NAMALWA (cell line): ENCODE results near the gene OGDH.
"Not testable (repeated sequence)": the region's sequence is repeated elsewhere in the genome, so short reads cannot be mapped to it uniquely, and the experiment has no call there.

Experiments
- DNase-seq: peaks from one replicate; pipeline ENCODE4 v3.0.0-alpha.2; 2015; ENCODE audit warnings: low spot score

OGDH gene

GRCh38 chr7:44580945-44581878 is 25.2 kb upstream of the OGDH start:
- peak; percentile 63 for DNase-seq

GRCh38 chr7:44581879-44582603 is 24.4 kb upstream of the OGDH start, which contains the start of gene TMED4:
TSS of gene TMED4 (minus strand) at chr7:44582231. CDS start at chr7:44582206, 25 bp downstream.
- DNase-seq: peak; percentile 100

GRCh38 chr7:44583146-44583865 is 23.1 kb upstream of the OGDH start:
- no peak for DNase-seq

- DNase-seq: peak; percentile 91
Measured at GRCh38 chr7:44587843-44588711, 18.4 kb upstream of the OGDH start.

- no peak for DNase-seq
Measured at GRCh38 chr7:44590910-44591309, 15.5 kb upstream of the OGDH start.

GRCh38 chr7:44595934-44596635 is 10.3 kb upstream of the OGDH start:
- DNase-seq: no peak

- DNase-seq: not testable (repeated sequence)
Measured at GRCh38 chr7:44597181-44597580, 9.2 kb upstream of the OGDH start.

GRCh38 chr7:44599222-44599621 is 7.2 kb upstream of the OGDH start:
- no peak for DNase-seq

GRCh38 chr7:44602576-44602910 is 3.9 kb upstream of the OGDH start:
- no peak for DNase-seq

- no peak for DNase-seq
Measured at GRCh38 chr7:44603193-44603592, 3.2 kb upstream of the OGDH start.

GRCh38 chr7:44604941-44605340 is 1.5 kb upstream of the OGDH start:
- DNase-seq: no peak

- DNase-seq: no peak
Measured at GRCh38 chr7:44607141-44608068, 978 bp downstream of the OGDH start.

GRCh38 chr7:44608916-44609648 is 2.7 kb downstream of the OGDH start:
- DNase-seq: no peak

- no peak for DNase-seq
Measured at GRCh38 chr7:44609829-44610228, 3.4 kb downstream of the OGDH start.

GRCh38 chr7:44615149-44615611 is 8.8 kb downstream of the OGDH start:
- no peak for DNase-seq

- DNase-seq: no peak
Measured at GRCh38 chr7:44615793-44616192, 9.4 kb downstream of the OGDH start.

GRCh38 chr7:44616545-44616944 is 10.1 kb downstream of the OGDH start:
- DNase-seq: no peak

- DNase-seq: no peak
Measured at GRCh38 chr7:44617225-44617890, 10.9 kb downstream of the OGDH start.
